NOMO-1 (cell line): ENCODE data around the gene CHST15.

Source experiments
- DNase-seq, 2 experiments: peaks; one replicate each; lab custom pipeline; 2025; ENCODE audit not compliant: unreplicated experiment in 2 of 2; lab: John Stamatoyannopoulos, UW

The CHST15 gene

DNA sequence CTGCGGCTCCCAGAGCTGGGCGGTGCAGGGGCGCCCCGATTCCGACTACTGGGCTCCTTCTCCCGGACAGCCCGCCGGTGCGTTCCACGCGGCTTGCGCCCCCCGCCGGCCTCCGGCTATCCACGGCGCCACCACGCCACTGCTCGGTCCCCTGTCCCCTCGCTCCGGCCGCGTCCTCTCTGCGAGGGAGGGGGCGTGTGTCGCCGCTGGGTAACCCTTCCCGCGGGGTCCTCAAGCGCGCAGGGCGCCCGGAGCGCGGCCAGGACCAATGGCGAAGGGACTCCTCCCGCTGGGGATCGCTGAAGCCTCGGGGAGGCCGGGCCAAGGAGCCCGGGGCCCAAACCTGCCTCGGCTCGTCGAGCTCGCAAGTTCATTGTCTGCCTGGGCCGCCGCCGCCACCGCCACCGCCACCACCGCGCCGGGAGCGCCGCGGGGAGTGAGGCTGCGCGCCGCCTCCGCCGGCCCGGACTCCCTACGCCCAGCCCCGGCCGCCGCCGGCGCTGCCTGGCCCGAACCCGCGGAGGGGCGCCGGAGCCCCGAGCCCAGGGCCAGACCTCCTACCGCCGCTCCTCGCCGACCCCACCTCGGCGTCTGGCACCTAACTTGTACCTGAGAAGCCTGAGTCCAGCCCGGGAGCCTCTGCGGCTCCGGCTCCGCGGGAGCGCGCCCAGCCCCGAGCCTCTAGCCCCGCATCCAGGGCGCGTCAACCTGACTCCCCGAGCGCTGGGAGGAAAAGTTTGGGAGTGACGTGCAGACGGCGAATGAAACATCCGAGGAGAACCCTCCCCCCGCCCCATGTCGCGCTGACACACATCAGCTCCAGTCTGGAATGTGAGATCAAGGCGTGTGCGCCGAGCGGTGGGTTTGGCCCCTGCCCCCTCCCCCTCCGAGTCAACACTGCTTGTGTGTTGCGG, at the start of gene CHST15:
Gene CHST15, minus strand, starts transcription at position 739 of the 914 bp plus-strand sequence. CDS start 47,386 bp downstream, outside the sequence.
- DNase-seq = no peak

DNA sequence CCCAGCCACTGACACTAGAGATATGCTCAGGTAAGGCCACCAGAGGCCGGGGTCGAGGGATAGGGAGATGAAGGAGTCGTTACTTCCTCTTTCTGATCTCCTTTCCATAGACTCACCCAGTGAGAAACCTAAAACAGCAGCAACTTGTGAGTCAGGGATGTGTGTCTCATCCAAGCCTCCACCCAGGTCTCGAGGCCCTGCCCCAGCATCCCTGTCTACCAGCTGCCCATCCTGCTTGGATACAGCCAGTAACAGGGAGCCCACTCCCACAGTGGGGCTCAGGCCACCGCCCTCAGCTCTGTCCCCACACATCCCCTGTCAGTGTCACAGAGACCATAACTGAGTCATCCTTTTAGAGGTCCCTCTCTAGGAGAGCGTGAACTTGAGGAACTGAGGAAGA, 49.6 kb upstream of the CHST15 start:
- DNase-seq = peak in 1 of 2 experiments; percentile 32

DNA sequence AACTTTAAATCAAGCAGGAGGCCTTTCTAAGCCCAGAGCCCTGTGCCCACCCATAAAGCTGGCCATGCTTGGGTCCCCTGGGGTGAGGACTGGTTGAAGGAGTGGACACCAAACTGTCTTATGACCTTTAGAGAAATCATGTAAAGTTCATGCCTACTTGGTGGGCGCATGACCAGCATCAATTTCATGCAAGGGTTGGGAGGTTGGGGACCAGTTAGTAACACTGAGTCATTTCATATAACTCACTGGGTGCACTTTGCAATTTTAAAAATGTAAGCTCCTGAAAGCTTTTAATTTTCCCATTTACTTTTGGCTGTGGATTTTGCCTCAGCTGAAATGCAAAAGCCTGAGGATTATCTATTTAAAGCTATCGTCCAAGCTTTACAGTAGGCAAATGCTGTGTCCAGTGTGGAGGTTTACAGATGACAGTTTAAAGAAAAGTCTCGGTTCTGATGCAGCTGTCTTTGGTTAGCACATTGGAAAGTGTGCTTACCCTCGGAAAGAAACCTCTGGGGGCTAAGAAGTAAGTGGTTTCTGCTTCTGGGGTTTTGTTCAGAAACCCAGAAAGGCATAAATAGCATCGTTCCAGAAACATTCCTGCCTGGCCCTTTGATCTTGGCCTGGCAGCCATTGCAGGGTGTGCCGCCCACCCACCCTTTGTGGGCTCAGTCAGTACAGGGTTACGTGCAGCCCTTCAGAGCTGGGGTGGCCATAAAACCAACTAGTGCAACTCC, 48.8 kb upstream of the CHST15 start:
- no peak for DNase-seq

- DNase-seq = no peak
Measured at GRCh38 chr10:124138883-124139348, 45.5 kb upstream of the CHST15 start.

DNA sequence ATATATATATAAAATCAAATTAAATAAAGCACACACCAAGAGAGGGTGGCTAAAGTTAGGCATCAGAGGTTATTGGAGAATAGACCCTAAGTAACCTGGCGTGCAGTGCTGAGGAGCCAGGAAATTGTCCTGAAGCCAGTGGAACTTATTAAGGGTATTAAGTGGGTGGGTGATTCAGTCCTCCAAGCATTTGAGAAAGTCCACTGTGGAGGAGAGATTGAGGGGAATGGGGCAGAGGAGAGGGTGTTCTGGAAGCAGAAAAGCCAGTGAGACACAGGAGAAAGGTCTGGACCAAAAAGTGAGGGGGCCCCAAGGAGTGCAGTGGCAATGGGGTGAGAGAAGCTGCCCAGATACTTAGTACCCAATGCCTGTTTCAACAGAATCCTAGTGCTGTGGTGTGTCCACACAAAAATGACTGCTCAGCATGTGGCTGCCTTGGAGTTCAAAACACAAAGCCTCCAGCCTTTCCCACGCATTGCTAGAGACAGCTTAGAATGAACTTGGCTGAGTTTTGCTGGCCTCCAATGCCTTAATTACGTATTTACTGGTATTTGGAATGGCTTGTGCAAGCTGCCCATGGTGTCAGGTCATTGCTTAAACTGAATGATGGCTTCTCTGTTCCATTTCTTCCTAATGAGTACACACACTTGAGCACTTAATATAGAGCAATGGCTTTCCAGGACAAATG, 44.9 kb upstream of the CHST15 start:
- DNase-seq = no peak

DNA sequence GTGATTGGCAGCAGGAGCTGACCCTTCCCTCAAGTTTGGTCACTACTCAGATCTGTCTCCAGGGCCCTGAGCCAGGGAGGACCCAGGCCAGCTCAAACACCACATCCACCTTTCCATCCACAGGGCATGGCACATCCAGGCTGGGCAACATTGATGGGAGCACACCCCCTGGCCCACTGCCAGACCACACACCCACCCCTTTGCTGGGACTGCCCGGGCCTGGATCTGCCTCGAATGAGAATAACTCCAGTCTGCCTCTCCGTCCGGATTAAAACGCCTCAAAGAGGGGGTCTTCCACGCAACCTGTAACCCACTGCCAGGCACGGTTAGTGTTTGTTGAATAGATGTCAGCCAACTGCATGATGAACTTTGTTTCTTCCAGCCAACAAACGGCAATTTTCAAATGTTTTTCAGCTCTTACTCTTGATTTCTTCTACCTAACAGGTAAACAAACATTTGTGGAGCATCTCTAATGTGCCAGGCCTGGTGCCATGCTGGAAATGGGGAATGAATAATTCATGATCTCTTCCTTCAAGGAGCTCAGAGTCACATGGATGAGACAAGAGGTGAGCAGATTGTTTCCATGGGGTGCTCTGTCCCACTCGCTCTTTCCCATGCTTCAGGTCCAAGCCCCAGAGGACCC, 41.0 kb upstream of the CHST15 start:
- no peak for DNase-seq

DNA sequence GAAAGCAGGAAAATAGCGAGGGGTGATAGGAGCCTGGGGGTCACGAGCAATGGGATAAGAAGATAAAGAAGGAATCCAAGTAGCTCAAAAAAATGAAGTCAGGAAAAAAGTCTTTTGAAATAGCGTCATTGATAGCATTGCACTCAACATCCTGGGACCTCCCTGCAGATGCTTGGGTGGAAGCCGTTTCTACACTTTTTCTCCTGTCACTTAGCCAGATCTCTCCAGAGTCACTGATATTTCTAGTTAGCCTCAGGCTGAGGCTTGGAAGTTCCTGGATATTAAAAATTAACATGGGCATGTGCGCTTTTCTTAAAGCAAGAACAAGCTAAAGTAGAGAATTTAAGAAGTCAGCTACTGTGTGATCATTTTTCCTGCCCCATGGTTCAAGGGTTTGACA, 39.5 kb upstream of the CHST15 start:
- DNase-seq = no peak

GRCh38 chr10:124132306-124132705, 38.9 kb upstream of the CHST15 start:
- DNase-seq = no peak

DNA sequence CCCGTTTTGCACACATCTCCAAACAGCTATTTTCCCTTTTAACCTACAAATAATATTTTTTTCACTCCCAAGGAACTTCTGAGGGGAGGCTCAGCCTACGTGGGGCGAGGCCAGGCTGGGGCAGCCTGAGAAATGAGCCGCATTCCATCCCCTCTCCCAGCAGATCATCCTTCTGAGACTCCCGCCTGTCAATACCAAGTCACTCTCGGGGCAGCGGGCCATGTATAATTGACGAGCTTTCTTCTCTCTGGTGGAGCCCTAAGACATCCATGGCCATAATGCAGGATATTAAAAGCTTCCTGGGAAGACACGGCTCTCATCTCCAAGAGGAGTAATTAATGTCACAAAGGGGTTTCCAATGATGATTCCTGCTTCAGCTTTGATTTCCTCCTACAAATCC, 37.8 kb upstream of the CHST15 start:
- no peak for DNase-seq

DNA sequence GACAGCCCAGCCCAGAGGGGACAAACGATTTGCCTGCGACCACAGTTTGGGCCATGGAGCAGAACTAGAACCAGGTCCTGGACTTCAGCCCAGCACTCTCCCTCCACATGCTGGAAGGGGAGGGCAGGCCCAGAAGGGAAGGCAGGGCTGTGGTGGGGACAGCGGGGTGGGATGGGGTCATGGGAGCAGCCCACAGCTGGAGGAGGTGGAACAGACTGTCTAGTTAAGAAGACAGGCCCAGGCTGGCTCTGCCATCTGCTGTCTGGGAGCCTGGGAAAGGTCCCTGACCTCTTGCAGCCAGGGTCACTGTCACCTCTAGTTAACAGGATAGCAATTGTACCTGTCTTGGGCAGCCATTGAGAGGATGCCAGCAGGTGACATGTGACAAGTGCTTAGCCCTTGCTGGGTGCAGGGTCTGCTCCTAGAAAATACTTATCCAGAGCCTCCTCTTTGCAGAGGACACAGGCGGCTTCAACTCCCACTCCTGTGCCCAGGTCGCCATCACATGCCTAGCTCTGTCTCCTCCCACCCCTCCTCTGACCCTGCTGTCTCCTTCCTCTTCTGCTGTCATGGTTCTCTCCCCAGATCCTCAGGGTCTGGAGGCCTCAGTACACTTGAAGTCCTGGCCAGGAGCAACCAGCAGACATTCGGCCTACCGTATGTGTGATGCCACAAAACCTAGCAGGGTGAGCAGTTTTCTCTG, 37.0 kb upstream of the CHST15 start:
- no peak for DNase-seq

DNA sequence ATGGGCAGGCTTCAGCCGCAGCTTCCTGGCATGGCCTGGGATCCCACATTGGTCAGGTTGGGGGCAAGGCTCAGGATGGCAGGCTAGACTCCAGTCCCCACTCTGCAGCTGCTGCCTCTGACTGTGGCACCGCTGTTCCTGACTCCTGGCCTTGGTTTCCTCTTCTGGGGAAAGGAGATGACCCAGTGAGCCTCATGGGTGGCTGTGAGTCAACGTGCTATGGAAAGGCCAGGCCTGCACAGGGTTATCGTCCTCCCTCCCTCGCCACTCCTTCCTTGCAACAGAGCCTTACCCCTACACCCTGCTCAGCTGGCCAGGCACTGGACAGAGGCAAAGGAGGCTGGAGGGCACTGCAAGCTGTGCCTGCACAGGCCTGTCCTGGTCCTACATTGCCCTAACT, 36.1 kb upstream of the CHST15 start:
- no peak for DNase-seq

DNA sequence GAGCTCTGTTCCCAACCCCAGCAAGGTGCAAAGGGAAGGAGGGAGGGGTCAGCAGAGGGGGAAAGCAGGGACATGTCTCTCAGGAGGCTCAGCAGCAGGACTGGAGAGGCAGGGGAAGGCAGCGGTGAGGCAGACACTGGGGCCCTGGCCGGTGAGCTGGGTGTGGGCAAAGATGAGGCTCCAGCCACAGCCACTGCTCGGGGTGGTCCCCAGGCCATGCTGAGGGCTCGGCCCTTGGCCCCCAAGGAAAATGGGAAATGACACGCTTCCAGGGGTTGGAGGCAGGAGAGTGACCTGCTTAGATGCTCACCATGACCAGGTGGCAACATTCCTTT, 35.4 kb upstream of the CHST15 start:
- DNase-seq = no peak

DNA sequence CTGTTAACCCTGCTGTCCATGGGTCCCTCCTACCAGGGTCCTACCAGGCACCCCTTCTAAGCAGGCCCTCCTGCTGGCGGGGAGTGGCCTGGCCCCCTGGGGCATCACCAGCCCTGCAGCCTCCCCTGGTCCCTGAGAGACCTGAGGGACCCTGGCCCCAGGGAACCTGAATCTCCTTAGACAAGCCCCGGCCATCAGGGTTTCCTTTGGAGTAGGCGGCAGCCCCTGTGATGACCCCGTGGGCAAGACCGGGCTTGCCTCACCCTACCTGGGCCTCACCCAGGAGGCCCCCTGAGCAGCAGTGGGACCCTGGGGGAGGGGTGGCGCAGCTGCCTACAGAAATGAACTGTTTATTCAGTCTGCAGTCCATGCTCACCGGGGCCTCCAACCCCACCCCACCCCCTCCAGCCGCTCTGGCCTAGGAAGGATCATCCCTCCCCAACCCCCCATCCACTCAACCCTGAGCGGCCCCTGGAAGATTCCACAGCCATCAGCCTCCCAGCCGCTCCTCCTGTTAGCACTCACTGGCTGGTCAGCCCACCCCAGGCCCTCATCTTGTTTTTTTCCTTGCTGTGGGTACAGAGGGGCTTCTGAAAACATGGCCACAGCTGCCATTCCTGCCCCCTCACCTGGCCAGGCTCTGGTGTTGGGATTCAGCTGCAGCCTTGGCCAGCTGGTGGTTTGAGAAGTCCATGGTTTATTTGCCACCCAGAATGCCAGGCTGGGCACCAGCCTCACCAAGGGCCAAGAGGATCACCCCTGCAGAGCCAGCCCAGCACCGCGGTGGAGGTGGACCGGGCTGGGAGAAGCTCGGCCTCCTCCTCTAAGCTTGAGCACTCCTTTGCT, 34.8 kb upstream of the CHST15 start:
- DNase-seq = no peak

DNA sequence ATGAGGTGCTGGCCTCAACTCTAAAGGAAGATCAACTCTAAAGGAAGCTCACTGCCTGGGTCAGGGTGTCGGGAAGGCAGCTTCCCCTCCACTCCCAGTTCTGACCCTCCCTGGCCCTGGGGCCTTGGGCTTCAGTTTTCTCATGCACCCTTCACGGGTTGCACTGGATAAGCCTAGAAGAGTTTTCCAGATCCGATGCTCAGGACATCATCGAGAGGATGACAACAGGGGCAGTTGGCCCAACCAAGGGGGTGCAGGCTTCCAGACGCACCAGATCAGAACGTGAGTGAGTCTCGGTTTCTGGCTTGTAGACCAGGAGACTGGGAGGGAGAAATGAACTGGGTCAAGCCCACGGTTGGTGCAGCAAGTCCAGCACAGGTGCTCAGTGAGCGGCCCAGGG, 34.2 kb upstream of the CHST15 start:
- no peak for DNase-seq

DNA sequence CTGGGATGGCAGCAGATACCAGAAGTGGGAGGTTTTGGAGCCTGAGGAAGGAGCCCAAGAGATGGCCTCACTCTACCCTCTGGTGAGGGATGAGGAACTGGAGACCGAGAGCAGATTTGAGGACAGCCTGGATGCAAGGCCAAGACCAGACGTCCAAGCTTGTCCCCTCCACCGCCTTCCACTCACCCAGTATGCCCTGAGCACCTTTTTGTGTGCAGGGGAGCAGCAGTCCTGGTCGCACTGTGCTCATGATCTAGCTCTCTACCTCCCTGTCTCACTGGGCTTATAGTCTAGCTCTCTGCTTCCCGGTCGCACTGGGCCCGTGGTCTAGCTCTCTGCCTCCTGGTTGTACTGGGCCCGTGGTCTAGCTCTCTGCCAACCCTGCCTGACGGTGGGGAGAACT, 33.6 kb upstream of the CHST15 start:
- DNase-seq = no peak

GRCh38 chr10:124126145-124126982, 33.0 kb upstream of the CHST15 start:
- DNase-seq = no peak

GRCh38 chr10:124125305-124126116, 32.1 kb upstream of the CHST15 start:
- no peak for DNase-seq

- DNase-seq = no peak
Measured at GRCh38 chr10:124124769-124125161, 31.4 kb upstream of the CHST15 start.
